MCF 10A (cell line): ENCODE measurements around the gene SF3B2. TPM values are rescaled to one million over a fixed set of nuclear protein-coding genes. Genes with fewer than 3 reads are reported as not detected.

Experiments used
- BruUV-seq: library from RNA; stranded (reverse); fragments of 400-500 nt; replicated peaks from 2 replicates; lab custom pipeline; 2021; lab: Mats Ljungman, UMichigan
- CTCF ChIA-PET: fragments of 300-600 bp; sonication (Branson Sonifier 250); formaldehyde crosslinking; extraction: SDS; loops from one replicate; lab custom pipeline; 2021; ENCODE audit warnings: antibody characterized with exemption, inconsistent platforms; lab: Yijun Ruan, JAX
- POLR2A ChIA-PET: fragments of 300-600, 350-650 bp; sonication (Branson Sonifier 250); formaldehyde crosslinking; extraction: SDS; loops from one replicate; lab custom pipeline; 2020; ENCODE audit warnings: antibody characterized with exemption, inconsistent platforms; lab: Yijun Ruan, JAX
- DNase-seq: peaks from one replicate; pipeline ENCODE4 v3.0.0-alpha.2; 2018; ENCODE audit not compliant: unreplicated experiment
- H3K27ac Mint-ChIP-seq: one replicate; pipeline ENCODE4 v1.8.0; 2022; ENCODE audit warnings: mild to moderate bottlenecking, low read depth, mixed read lengths; ENCODE audit not compliant: unreplicated experiment
- H3K27me3 Mint-ChIP-seq: one replicate; pipeline ENCODE4 v1.8.0; 2022; ENCODE audit warnings: mixed read lengths; ENCODE audit not compliant: insufficient read depth, unreplicated experiment
- H3K36me3 Mint-ChIP-seq: one replicate; pipeline ENCODE4 v1.8.0; 2022; ENCODE audit warnings: mild to moderate bottlenecking, moderate library complexity, mixed read lengths; ENCODE audit not compliant: insufficient read depth, unreplicated experiment
- H3K4me1 Mint-ChIP-seq: one replicate; pipeline ENCODE4 v1.8.0; 2022; ENCODE audit warnings: mixed read lengths; ENCODE audit not compliant: insufficient read depth, unreplicated experiment
- H3K4me3 Mint-ChIP-seq: one replicate; pipeline ENCODE4 v1.8.0; 2022; ENCODE audit warnings: mild to moderate bottlenecking, moderate library complexity, mixed read lengths; ENCODE audit not compliant: unreplicated experiment
- H3K9me3 Mint-ChIP-seq: one replicate; pipeline ENCODE4 v1.8.0; 2022; ENCODE audit warnings: mixed read lengths; ENCODE audit not compliant: unreplicated experiment
- intact Hi-C: fragments of 100-400 bp; cut with micrococcal nuclease; formaldehyde crosslinking; loops from 2 replicates; pipeline ENCODE4 v1.14.1; 2022
- total RNA-seq: library from RNA; stranded (reverse); gene quantifications from 2 replicates; pipeline ENCODE4 v1.2.3, GENCODE V29; 2022
- TF ChIP-seq, protein P1 (sequence below): fragments of 200-600 bp; IDR thresholded peaks from one replicate; pipeline ENCODE4 v1.8.0; 2022; ENCODE audit warnings: antibody characterized with exemption, mild to moderate bottlenecking; ENCODE audit not compliant: unreplicated experiment

Gene SF3B2
- total RNA-seq, 1 experiment from 2014 or later, result 241 TPM

DNA sequence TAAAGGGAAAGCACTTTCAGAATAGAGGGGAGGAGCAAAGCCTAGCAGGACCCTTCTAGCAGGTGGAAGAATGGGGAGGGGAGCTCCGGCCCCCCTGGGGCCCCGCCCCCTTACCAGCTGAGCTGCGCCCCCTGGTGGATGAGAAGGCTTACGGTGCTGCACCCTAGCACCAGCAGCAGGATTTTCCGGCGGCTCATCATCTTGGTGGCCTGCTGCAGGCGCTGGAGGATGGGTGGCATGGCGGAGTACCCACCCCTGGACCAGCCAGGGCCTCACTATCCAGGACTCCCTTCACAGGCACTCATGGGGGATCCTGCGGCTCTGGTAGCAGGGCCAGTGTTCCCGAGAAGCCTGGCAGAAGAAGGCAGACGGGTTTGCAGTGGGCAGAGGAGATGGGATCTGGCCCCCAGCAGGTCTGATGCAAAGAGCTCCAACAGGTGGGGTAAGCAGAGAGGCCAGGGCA, 7.0 kb upstream of the SF3B2 start:
- no peak overlapping the region for H3K4me3 Mint-ChIP-seq
- intact Hi-C loops, result no loop called here

GRCh38 chr11:66046901-66047300, 5.3 kb upstream of the SF3B2 start:
- H3K4me3 Mint-ChIP-seq, result no peak overlapping the region
- H3K27me3 Mint-ChIP-seq, result no peaks in the 10 kb centered on the region
- ChIA-PET CTCF (interaction anchor here (0.6 to 1.5 kb wide), 5 partner anchors 11 to 735 kb away, joined by 3 to 5 read pairs (median 3); partner anchors contain the start of gene BANF1), POLR2A (no interaction called here)
- no peak for DNase-seq
- no TSS peak for BruUV-seq
- no peak overlapping the region for H3K27ac Mint-ChIP-seq
- TF ChIP-seq, protein P1, sequence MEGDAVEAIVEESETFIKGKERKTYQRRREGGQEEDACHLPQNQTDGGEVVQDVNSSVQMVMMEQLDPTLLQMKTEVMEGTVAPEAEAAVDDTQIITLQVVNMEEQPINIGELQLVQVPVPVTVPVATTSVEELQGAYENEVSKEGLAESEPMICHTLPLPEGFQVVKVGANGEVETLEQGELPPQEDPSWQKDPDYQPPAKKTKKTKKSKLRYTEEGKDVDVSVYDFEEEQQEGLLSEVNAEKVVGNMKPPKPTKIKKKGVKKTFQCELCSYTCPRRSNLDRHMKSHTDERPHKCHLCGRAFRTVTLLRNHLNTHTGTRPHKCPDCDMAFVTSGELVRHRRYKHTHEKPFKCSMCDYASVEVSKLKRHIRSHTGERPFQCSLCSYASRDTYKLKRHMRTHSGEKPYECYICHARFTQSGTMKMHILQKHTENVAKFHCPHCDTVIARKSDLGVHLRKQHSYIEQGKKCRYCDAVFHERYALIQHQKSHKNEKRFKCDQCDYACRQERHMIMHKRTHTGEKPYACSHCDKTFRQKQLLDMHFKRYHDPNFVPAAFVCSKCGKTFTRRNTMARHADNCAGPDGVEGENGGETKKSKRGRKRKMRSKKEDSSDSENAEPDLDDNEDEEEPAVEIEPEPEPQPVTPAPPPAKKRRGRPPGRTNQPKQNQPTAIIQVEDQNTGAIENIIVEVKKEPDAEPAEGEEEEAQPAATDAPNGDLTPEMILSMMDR, result no peak
- H3K36me3 Mint-ChIP-seq, result no peaks in the 10 kb centered on the region
- H3K9me3 Mint-ChIP-seq, result no peaks in the 10 kb centered on the region
- peaks cover 5% of the 10 kb centered on the region for H3K4me1 Mint-ChIP-seq
- intact Hi-C loops, result no loop called here

More for the DNA sequence above, 7.0 kb upstream of the SF3B2 start:
- H3K27me3 Mint-ChIP-seq, result no peaks in the 10 kb centered on the region
- H3K4me1 Mint-ChIP-seq, result no peaks in the 10 kb centered on the region
- DNase-seq, result peak; percentile 78
- no peak overlapping the region for H3K27ac Mint-ChIP-seq
- no TSS peak for BruUV-seq
- H3K9me3 Mint-ChIP-seq, result no peaks in the 10 kb centered on the region
- H3K36me3 Mint-ChIP-seq, result no peaks in the 10 kb centered on the region
- ChIA-PET CTCF (interaction anchor here (0.5 to 3.0 kb wide), 31 partner anchors 9 to 1724 kb away, joined by 3 to 32 read pairs (median 4); partner anchors contain the start of genes BANF1, CATSPER1, CST6 and EIF1AD), POLR2A (interaction anchor here (0.8 to 1.5 kb wide), 4 partner anchors 43 to 280 kb away, joined by 3 to 6 read pairs (median 6); partner anchors contain the start of genes BANF1, EIF1AD and MUS81)
- TF ChIP-seq, protein P1, result peak; percentile 86

DNA sequence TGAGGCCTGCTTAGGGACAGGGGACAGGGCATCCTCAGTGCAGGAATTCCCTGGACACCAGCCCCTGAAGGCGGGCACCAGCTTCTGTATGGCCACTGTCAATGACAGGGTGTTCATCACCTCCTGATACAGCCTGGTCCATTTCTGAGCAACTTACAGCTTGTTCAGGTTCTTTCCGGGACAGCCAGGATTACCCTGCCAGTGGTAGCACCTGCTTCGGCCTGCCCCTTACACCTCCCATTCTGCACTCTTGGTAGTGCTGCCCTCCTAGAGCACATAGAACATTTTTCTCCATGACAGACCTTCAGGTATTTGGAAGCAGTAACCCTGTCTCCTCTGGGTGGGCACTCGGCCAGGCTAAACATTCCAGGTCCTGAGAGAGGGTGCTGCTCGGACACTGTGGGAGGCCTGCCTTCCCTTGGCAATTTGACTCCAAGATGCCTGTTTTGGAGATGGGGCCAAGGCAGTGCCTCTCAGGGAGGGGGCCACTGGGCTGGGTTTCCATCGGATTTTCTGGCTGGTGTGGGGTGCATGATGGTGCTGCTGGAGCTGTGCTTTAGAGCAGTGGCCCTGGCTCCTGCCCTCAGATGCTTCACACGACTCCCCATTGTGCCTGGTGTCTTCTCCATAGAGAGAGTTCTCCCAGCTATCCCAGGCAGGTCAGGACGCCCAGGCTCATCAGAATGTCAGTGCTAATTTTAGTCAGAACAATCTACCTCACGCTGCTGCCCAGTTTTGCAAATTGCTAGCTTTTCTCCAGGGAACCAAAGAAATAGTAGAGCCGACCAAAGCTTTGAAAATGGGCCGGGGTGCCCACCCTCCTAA, 4.4 kb upstream of the SF3B2 start:
- BruUV-seq, result no TSS peak
- no peaks in the 10 kb centered on the region for H3K27me3 Mint-ChIP-seq
- H3K9me3 Mint-ChIP-seq, result no peaks in the 10 kb centered on the region
- intact Hi-C loops, result no loop called here
- H3K4me1 Mint-ChIP-seq, result peaks cover 5% of the 10 kb centered on the region
- H3K4me3 Mint-ChIP-seq, result no peak overlapping the region
- H3K36me3 Mint-ChIP-seq, result peaks cover 6% of the 10 kb centered on the region
- H3K27ac Mint-ChIP-seq, result no peak overlapping the region
- CTCF ChIA-PET, result interaction anchor here (0.6 to 1.5 kb wide), 7 partner anchors 12 to 1223 kb away, joined by 3 to 5 read pairs (median 3); partner anchors contain the start of gene BANF1
- POLR2A ChIA-PET, result interaction anchor here (1.4 kb wide), 1 partner anchor 45 kb away, joined by 5 read pairs; the partner anchor contains the start of gene BANF1
- TF ChIP-seq, protein P1, result no peak
- DNase-seq, result no peak
